Stimulated activated CD4-positive, alpha-beta T cell treated with anti-CD3 and anti-CD28 coated beads, Interleukin-15, amount 100 ng/mL, for 48 hours (primary cell): ENCODE results near the gene PDXP.

Source experiments
- DNase-seq, 2 donors: peaks; one replicate each; pipeline ENCODE4 v3.0.0-alpha.2; 2020; ENCODE audit warnings: low read depth in 2 of 2

Gene PDXP

GRCh38 chr22:37628830-37629229 is 29.7 kb upstream of the PDXP start:
- DNase-seq: no peak

- no peak for DNase-seq
Measured at GRCh38 chr22:37629928-37630327, 28.6 kb upstream of the PDXP start.

DNA sequence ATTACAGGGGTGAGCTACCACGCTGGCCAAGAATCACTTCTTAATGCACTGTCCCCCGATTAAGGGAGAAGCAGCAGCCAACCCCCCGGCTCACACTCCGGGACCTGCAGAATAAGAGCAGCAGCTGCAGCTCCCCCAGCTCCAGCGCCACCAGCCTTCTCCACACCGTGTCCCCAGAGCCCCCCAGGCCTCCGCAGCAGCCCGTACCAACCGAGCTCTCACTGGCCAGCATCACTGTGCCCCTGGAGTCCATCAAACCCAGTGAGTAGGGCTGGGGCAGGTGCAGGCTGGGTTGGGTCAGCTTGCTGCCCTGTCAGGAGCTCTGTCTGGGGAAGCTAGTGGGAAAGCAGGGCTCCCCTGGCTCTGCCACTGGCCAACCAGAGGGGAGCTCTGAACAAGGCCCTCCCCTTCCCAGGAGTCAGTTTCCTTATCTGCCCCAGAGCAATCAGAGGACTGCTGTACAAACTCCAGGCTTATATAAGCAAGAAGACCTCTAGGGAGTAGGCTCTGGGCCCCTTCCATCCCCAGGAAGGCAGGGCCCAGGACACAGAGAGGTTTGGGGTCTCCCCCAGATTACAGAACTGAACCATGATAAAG is 27.6 kb upstream of the PDXP start:
- DNase-seq: no peak

GRCh38 chr22:37631448-37632173 is 26.9 kb upstream of the PDXP start:
- DNase-seq: no peak

GRCh38 chr22:37632174-37633088 is 26.1 kb upstream of the PDXP start:
- no peak for DNase-seq

- DNase-seq: no peak
Measured at GRCh38 chr22:37633089-37633624, 25.4 kb upstream of the PDXP start.

DNA sequence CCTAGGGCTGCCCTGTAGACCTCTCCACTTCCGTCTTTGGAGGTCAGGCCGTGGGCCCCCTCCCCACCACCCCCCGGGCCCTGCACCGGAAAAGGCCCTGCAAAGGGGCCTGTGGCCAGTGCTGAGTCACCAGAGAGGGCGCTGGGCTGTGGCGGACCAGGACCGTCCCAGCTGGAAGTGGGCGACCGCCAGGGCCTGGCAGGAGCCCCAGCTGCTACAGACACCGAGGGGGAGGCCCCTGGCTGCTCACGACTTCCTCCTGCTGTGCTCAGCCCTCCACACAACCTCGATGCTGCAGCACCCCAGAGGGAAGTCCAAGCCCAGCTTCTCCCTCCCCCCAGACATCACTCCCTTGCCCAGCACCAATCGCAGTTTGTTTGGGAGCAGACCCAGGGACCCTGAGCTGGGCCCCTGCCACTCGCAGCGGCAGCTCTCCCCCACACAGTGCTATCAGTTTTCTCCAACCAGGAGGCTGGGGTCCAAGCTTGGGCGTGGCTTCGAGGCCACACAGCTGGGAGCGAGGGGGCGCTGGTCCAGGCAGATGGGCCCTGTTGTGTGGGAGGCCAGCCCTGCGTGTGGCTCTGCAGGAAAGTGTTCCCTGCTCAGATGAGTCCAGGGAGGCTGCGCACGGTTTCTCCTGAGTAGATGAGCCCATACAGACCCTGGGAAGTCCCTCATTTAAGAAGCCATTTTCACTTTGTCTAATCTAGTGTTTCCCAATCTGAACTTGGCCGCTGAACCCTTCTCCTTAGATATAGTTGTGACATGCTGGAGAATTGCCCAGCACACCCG is 24.7 kb upstream of the PDXP start:
- DNase-seq: no peak

GRCh38 chr22:37634417-37634924 is 24.1 kb upstream of the PDXP start:
- no peak for DNase-seq

- no peak for DNase-seq
Measured at GRCh38 chr22:37635157-37635556, 23.4 kb upstream of the PDXP start.

- no peak for DNase-seq
Measured at GRCh38 chr22:37636186-37636948, 22.2 kb upstream of the PDXP start.

- DNase-seq: no peak
Measured at GRCh38 chr22:37636949-37637273, 21.6 kb upstream of the PDXP start.

- DNase-seq: no peak
Measured at GRCh38 chr22:37638391-37639069, 20.0 kb upstream of the PDXP start.

- peak in 1 of 2 donors; percentile 40 for DNase-seq
Measured at GRCh38 chr22:37639070-37639760, 19.3 kb upstream of the PDXP start, which contains the start of gene SH3BP1. Gene SH3BP1 (plus strand): TSS chr22:37639669. CDS start chr22:37639788, 119 bp downstream.

GRCh38 chr22:37639771-37640590 is 18.5 kb upstream of the PDXP start:
- DNase-seq: no peak

DNA sequence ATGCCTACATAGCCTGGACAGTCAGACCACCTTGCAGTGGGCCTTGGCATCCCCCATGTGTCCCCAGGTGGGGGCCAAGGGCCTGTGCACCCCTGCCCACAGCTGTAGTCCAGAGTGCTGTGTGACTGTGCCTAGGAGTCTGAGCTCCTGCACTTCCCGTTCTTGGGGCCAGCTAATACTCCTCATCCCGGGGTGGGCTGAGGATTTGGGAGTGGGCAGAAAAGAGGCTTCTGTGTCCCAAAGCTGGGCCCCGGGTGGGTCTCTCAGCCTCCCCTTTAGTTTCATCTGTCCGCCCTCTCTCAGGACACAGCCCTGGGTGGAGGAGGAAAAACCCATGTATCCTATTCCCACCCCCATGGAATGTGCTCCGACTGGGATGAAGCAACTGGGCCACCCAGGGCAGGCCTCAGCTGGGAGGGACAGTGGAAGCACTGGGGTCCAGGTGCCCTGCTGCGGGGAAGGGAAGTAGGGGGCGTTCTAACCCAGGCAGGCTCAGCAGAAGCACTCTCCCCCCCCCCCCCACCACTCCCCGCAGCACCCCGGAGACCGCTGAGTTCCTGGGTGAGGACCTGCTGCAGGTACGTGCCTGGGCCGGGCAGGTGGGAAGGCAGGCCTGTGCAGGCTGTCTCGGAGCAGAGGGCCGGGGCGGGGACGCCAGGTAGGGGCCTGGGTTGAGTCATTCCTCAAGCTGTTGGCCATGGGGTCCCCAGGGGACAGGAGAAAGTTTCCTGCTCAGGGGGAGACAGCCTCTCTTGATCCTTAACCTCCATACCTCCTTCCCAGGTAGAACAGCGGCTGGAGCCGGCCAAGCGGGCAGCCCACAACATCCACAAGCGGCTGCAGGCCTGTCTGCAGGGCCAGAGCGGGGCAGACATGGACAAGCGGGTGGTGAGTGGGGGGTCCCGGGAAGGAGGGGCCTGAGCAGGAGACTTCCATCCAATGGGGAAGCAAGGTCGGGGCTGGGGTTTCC is 17.6 kb upstream of the PDXP start:
- DNase-seq: no peak

- DNase-seq: no peak
Measured at GRCh38 chr22:37641561-37641949, 17.0 kb upstream of the PDXP start.

- peak; percentile 62 to 84 for DNase-seq
Measured at GRCh38 chr22:37643225-37643847, 15.2 kb upstream of the PDXP start.
